A673 (cell line): ENCODE measurements around the gene CENPX. TPM values are rescaled to one million over a fixed set of nuclear protein-coding genes. Genes with fewer than 3 reads are reported as not detected.

ENCODE experiments used
- BruUV-seq: library from RNA; stranded (reverse); fragments of 400-500 nt; replicated peaks from 2 replicates; lab custom pipeline; 2021; lab: Mats Ljungman, UMichigan
- CTCF ChIA-PET: fragments of 300-600 bp; sonication (Branson Sonifier 250); formaldehyde crosslinking; loops from one replicate; lab custom pipeline; 2022; ENCODE audit warnings: antibody characterized with exemption; lab: Charles Lee
- POLR2A ChIA-PET: fragments of 300-600 bp; sonication (Branson Sonifier 250); formaldehyde crosslinking; loops from one replicate; lab custom pipeline; 2022; ENCODE audit warnings: antibody characterized with exemption; ENCODE audit not compliant: low non-redundant PET; lab: Charles Lee
- DNase-seq: peaks from one replicate; pipeline ENCODE4 v3.0.0-alpha.2; 2015; ENCODE audit warnings: low spot score
- H3K27ac ChIP-seq: fragments of 200-600 bp; sonication (generic); 2 replicates; pipeline ENCODE4 v1.5.1; 2016; ENCODE audit warnings: mixed run types, low read depth, mild to moderate bottlenecking, mixed read lengths, antibody characterized with exemption, low read length; ENCODE audit not compliant: poor library complexity, severe bottlenecking
- H3K27me3 ChIP-seq: fragments of 200-600 bp; sonication (generic); replicated peaks from 2 replicates; pipeline ENCODE4 v1.6.1; 2017; ENCODE audit warnings: mixed run types, low read depth, mild to moderate bottlenecking, mixed read lengths, antibody characterized with exemption, low read length; ENCODE audit not compliant: insufficient read depth, poor library complexity
- H3K36me3 ChIP-seq: fragments of 200-600 bp; sonication (generic); 2 replicates; pipeline ENCODE4 v1.6.1; 2016; ENCODE audit warnings: mixed run types, mild to moderate bottlenecking, mixed read lengths, antibody characterized with exemption, low read length; ENCODE audit not compliant: insufficient read depth, poor library complexity, severe bottlenecking
- H3K4me1 ChIP-seq: fragments of 200-600 bp; sonication (generic); 2 replicates; pipeline ENCODE4 v1.6.1; 2017; ENCODE audit warnings: mixed run types, mild to moderate bottlenecking, mixed read lengths, antibody characterized with exemption, low read length; ENCODE audit not compliant: insufficient read depth, poor library complexity, severe bottlenecking
- H3K4me3 ChIP-seq: fragments of 200-600 bp; sonication (generic); 2 replicates; pipeline ENCODE4 v1.5.1; 2016; ENCODE audit warnings: low read depth, mixed run types, mild to moderate bottlenecking, mixed read lengths, low read length; ENCODE audit not compliant: poor library complexity, severe bottlenecking
- H3K9me3 ChIP-seq: fragments of 200-600 bp; sonication (generic); 2 replicates; pipeline ENCODE4 v1.6.1; 2016; ENCODE audit warnings: mixed run types, low read depth, mild to moderate bottlenecking, mixed read lengths, antibody characterized with exemption, low read length; ENCODE audit not compliant: poor library complexity, severe bottlenecking
- CTCF ChIP-seq: fragments of 300-800, 200-600 bp; sonication (generic); conservative IDR thresholded peaks from 2 replicates; pipeline ENCODE4 v1.5.1; 2017; ENCODE audit warnings: low read depth, mild to moderate bottlenecking, antibody characterized with exemption, low read length, moderate library complexity, mixed read lengths
- EZH2 ChIP-seq: fragments of 200-600 bp; sonication (generic); IDR thresholded peaks from 2 replicates; pipeline ENCODE4 v1.6.1; 2017; ENCODE audit warnings: borderline replicate concordance, low read depth, mild to moderate bottlenecking, mixed read lengths, antibody characterized with exemption, low read length; ENCODE audit not compliant: poor library complexity, severe bottlenecking
- intact Hi-C: fragments of 100-400 bp; cut with micrococcal nuclease; formaldehyde crosslinking; loops from one replicate; pipeline ENCODE4 v1.10.0; 2022; ENCODE audit not compliant: unreplicated experiment
- total RNA-seq: library from RNA; stranded (reverse); gene quantifications from 2 replicates; pipeline ENCODE4 v1.2.3, GENCODE V29; 2021

Gene CENPX
- total RNA-seq, 1 experiment from 2014 or later = 165 TPM

DNA sequence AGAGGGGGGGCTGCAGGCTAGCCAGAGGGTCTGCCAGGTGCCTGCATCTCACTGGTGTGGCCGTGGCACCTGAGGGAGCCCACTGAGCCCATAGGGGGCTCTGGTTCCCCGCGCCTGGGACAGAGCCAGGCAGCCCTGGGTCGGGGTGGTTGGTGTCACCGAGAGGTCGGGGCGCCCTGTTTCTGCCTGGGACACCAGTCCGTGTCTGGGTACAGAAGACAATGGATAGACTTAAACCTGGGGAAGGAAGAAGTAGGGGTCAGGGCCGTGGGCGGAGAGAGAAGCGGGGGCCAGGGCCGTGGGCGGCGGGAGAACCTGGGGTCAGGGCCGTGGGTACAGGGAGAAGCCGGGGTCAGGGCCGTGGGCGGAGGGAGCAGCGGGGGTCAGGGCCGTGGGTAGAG, 25.9 kb upstream of the CENPX start:
- ChIA-PET POLR2A (no interaction called here), CTCF (no interaction called here)
- TF ChIP-seq CTCF (no peak), EZH2 (no peak)
- no peak for DNase-seq
- H3K27ac ChIP-seq = no peak overlapping the region
- intact Hi-C loops = no loop called here
- BruUV-seq = no TSS peak
- peaks cover 9% of the 10 kb centered on the region for H3K4me1 ChIP-seq
- no peak overlapping the region for H3K4me3 ChIP-seq
- no peaks in the 10 kb centered on the region for H3K9me3 ChIP-seq
- no peaks in the 10 kb centered on the region for H3K27me3 ChIP-seq
- H3K36me3 ChIP-seq = peaks cover 25% of the 10 kb centered on the region

DNA sequence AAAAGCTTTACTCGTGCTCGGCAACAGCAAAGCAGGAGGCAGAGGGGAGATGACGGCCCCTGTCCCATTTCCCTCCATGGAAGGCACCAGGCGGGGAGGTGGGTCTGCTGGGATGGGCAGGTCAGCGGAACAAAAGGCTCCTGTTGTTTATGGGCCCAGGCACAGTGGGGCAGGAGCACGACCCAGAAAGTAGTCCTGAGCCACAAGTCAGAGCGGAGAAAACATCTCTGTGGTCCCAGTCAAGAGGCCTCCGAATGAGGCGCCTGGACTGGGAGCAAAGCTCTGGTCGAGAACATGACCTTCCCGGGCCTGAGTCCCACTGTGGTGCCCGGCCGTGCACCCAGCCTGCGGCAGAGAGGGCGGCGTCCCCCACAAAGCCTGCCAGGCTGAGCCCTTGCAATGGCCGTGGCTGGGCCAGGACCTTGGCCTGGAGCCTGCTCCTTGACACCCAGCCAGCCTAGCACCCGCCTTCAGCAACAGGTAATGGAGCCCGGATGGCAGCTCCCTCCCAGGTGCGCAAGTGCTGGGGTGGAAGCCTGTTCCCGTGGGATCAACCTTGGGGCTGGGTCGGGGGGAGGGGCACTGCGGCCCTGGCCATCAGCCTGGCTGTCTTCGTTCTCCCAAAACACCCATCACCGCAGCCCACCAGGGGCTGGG, 25.4 kb upstream of the CENPX start:
- CTCF ChIA-PET = no interaction called here
- intact Hi-C loops = no loop called here
- Histone ChIP-seq H3K9me3 (no peaks in the 10 kb centered on the region), H3K36me3 (peaks cover 25% of the 10 kb centered on the region), H3K27ac (no peak overlapping the region), H3K27me3 (no peaks in the 10 kb centered on the region), H3K4me1 (peaks cover 7% of the 10 kb centered on the region), H3K4me3 (no peak overlapping the region)
- no peak for TF ChIP-seq EZH2
- no peak for TF ChIP-seq CTCF
- POLR2A ChIA-PET = no interaction called here
- no peak for DNase-seq
- BruUV-seq = no TSS peak

- Histone ChIP-seq H3K4me3 (no peak overlapping the region), H3K9me3 (no peaks in the 10 kb centered on the region), H3K4me1 (peaks cover under 1% of the 10 kb centered on the region), H3K36me3 (peaks cover 25% of the 10 kb centered on the region), H3K27ac (no peak overlapping the region), H3K27me3 (no peaks in the 10 kb centered on the region)
- no TSS peak for BruUV-seq
- POLR2A ChIA-PET = no interaction called here
- DNase-seq = no peak
- CTCF ChIA-PET = no interaction called here
- intact Hi-C loops = no loop called here
- no peak for TF ChIP-seq CTCF
- TF ChIP-seq EZH2 = no peak
These were observed 24.7 kb upstream of the CENPX start for GRCh38 chr17:82047379-82047778.
